HepG2 (cell line): Measurements from ENCODE around the gene XKR7. TPM values are rescaled to one million over a fixed set of nuclear protein-coding genes. Genes with fewer than 3 reads are reported as not detected.

Experiments
- BRCA1 ChIP-seq: sonication (generic); formaldehyde crosslinking; IDR thresholded peaks from 2 replicates; pipeline ENCODE4 v1.4.0; 2020; ENCODE audit warnings: missing genetic modification reagents
- CBX5 ChIP-seq: sonication (generic); formaldehyde crosslinking; IDR thresholded peaks from 2 replicates; pipeline ENCODE4 v1.4.0; 2020; ENCODE audit warnings: missing genetic modification reagents, borderline replicate concordance
- KLF15 ChIP-seq: sonication (generic); formaldehyde crosslinking; IDR thresholded peaks from 2 replicates; pipeline ENCODE4 v1.8.1; 2023; ENCODE audit warnings: borderline replicate concordance, mild to moderate bottlenecking, inconsistent platforms, missing genetic modification reagents, mixed read lengths
- KMT2A ChIP-seq: sonication (generic); formaldehyde crosslinking; IDR thresholded peaks from 2 replicates; pipeline ENCODE4 v1.4.0; 2020; ENCODE audit warnings: missing genetic modification reagents
- MTA3 ChIP-seq: sonication (generic); formaldehyde crosslinking; IDR thresholded peaks from 2 replicates; pipeline ENCODE4 v1.4.0; 2020; ENCODE audit warnings: missing genetic modification reagents
- NR2C2 ChIP-seq: sonication (generic); formaldehyde crosslinking; IDR thresholded peaks from 2 replicates; pipeline ENCODE4 v1.4.0; 2020; ENCODE audit warnings: missing genetic modification reagents, mild to moderate bottlenecking, moderate library complexity, borderline replicate concordance
- NR2F1 ChIP-seq, 2 experiments: fragments of 450-650 bp in 1 of 2; formaldehyde crosslinking in 1 of 2; IDR thresholded peaks; 2 replicates each; pipeline versions ENCODE4 v1.5.0 to v1.6.1; 2016 to 2020; ENCODE audit warnings: mild to moderate bottlenecking in 1 of 2, missing compliant biosample characterization in 1 of 2, missing genetic modification reagents in 1 of 2, moderate library complexity in 1 of 2
- RFXAP ChIP-seq: sonication (generic); formaldehyde crosslinking; IDR thresholded peaks from 2 replicates; pipeline ENCODE4 v1.4.0; 2020; ENCODE audit warnings: missing genetic modification reagents, borderline replicate concordance
- SMYD3 ChIP-seq: sonication (generic); formaldehyde crosslinking; IDR thresholded peaks from 2 replicates; pipeline ENCODE4 v1.8.1; 2023; ENCODE audit warnings: mild to moderate bottlenecking, missing genetic modification reagents
- ZNF30 ChIP-seq: sonication (generic); formaldehyde crosslinking; IDR thresholded peaks from 2 replicates; pipeline ENCODE4 v1.5.0; 2020; ENCODE audit warnings: mild to moderate bottlenecking, missing genetic modification reagents
- ZNF460 ChIP-seq: sonication (generic); formaldehyde crosslinking; IDR thresholded peaks from 2 replicates; pipeline ENCODE4 v1.5.1; 2020; ENCODE audit warnings: missing genetic modification reagents, mild to moderate bottlenecking, borderline replicate concordance
- polyA plus RNA-seq, 8 experiments: library from polyadenylated mRNA; depleted of rRNA in 3 of 8; stranded (reverse) in 7 of 8; unstranded in 1 of 8; fragments of >200 nt; fragmentation: Illumina TruSeq in 4 of 8; extraction: Trizol in 4 of 8; gene quantifications; 2 replicates each; pipeline versions ENCODE4 v1.2.1 to v1.2.3, GENCODE V29; 2011 to 2016; ENCODE audit warnings: low read depth in 4 of 8, missing spikeins in 1 of 8, mixed read lengths in 1 of 8; ENCODE audit not compliant: insufficient read depth in 1 of 8
- total RNA-seq, 5 experiments: library from RNA; depleted of rRNA; stranded (reverse); fragments of >200 nt; fragmentation: Illumina TruSeq; extraction: Trizol; gene quantifications; 2 replicates each; pipeline ENCODE4 v1.2.3, GENCODE V29; 2016; ENCODE audit warnings: low read depth in 1 of 5
- TF ChIP-seq, protein P1 (sequence below): sonication (generic); formaldehyde crosslinking; IDR thresholded peaks from 2 replicates; pipeline ENCODE4 v1.9.0; 2021; ENCODE audit warnings: mild to moderate bottlenecking, missing genetic modification reagents
- TF ChIP-seq, protein P2 (sequence below): sonication (generic); formaldehyde crosslinking; IDR thresholded peaks from 2 replicates; pipeline ENCODE4 v1.5.0; 2020; ENCODE audit warnings: mild to moderate bottlenecking, missing genetic modification reagents, borderline replicate concordance

XKR7 gene
- total and polyA plus RNA-seq, 2 of the 13 experiments (the other 11 are each of a cell fraction or from before 2014, with no cell fraction given), result not detected

DNA sequence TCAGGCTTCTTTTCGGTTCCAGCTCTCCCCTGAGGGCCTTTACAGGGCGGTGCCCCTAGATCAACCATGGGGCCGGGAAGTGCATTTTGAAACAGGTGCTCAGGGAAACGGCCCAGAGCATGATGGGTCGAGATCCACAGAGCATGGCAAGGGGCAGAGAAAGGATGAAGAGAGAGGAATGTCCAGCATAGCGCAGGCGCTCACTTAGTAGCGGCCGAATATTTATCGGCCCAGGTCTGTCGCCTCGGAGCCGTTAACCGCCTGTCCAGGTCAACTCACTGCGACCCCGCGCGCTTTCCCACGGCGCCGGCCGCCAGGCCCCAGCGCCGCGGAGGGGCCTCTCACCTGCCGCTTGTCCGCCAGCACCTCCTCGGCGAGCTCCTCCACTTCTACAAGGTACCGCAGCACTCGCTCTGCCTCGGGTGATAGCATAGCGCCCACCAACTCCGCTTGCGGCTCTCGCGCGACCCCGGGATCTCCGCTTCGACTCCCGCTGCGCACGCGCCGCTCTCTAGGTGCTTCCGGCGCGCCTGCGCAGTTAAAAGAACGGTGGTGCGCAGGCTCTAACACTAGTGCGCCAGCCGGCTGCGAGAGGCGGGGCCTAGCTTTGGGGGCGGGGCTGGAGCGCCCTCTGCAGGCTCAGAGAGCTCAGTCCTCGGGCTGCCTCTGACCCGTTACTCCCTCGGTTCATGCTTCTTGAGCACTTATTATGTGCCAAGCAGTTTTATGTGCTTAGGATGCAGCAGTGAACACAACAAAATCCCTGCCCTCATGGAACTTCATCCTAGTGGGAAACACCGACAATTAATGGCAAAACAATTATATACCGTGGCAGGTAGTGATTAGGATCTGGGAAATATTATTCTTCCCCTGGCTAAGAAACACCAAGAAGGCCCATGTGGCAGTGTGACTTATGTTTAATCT lies 16.2 kb upstream of the XKR7 start, which contains the start of gene PDRG1 (continued):
- TF ChIP-seq BRCA1 (CRISPR knock-in tag) (peak; percentile 98), MTA3 (CRISPR knock-in tag) (no peak), KLF15 (peak; percentile 87), RFXAP (CRISPR knock-in tag) (peak; percentile 95), NR2C2 (CRISPR knock-in tag) (peak; percentile 54; the same call in 1 of the 2 replicates), SMYD3 (peak; percentile 71; the same call in 1 of the 2 replicates), ZNF460 (CRISPR knock-in tag) (no peak), ZNF30 (CRISPR knock-in tag) (0 out of 2 replicates have a peak, but pooled peaks have one; percentile 76), NR2F1 (CRISPR knock-in tag; IDR thresholded peaks at IDR 0.05) (peak; percentile 1 to 17; a peak in 1 of 4 replicates), KMT2A (CRISPR knock-in tag) (peak; percentile 97), CBX5 (CRISPR knock-in tag) (peak; percentile 81; the same call in 1 of the 2 replicates)
- TF ChIP-seq, protein P1, sequence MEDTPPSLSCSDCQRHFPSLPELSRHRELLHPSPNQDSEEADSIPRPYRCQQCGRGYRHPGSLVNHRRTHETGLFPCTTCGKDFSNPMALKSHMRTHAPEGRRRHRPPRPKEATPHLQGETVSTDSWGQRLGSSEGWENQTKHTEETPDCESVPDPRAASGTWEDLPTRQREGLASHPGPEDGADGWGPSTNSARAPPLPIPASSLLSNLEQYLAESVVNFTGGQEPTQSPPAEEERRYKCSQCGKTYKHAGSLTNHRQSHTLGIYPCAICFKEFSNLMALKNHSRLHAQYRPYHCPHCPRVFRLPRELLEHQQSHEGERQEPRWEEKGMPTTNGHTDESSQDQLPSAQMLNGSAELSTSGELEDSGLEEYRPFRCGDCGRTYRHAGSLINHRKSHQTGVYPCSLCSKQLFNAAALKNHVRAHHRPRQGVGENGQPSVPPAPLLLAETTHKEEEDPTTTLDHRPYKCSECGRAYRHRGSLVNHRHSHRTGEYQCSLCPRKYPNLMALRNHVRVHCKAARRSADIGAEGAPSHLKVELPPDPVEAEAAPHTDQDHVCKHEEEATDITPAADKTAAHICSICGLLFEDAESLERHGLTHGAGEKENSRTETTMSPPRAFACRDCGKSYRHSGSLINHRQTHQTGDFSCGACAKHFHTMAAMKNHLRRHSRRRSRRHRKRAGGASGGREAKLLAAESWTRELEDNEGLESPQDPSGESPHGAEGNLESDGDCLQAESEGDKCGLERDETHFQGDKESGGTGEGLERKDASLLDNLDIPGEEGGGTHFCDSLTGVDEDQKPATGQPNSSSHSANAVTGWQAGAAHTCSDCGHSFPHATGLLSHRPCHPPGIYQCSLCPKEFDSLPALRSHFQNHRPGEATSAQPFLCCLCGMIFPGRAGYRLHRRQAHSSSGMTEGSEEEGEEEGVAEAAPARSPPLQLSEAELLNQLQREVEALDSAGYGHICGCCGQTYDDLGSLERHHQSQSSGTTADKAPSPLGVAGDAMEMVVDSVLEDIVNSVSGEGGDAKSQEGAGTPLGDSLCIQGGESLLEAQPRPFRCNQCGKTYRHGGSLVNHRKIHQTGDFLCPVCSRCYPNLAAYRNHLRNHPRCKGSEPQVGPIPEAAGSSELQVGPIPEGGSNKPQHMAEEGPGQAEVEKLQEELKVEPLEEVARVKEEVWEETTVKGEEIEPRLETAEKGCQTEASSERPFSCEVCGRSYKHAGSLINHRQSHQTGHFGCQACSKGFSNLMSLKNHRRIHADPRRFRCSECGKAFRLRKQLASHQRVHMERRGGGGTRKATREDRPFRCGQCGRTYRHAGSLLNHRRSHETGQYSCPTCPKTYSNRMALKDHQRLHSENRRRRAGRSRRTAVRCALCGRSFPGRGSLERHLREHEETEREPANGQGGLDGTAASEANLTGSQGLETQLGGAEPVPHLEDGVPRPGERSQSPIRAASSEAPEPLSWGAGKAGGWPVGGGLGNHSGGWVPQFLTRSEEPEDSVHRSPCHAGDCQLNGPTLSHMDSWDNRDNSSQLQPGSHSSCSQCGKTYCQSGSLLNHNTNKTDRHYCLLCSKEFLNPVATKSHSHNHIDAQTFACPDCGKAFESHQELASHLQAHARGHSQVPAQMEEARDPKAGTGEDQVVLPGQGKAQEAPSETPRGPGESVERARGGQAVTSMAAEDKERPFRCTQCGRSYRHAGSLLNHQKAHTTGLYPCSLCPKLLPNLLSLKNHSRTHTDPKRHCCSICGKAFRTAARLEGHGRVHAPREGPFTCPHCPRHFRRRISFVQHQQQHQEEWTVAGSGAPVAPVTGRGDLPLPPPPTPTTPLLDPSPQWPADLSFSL, result no peak
- TF ChIP-seq, protein P2, sequence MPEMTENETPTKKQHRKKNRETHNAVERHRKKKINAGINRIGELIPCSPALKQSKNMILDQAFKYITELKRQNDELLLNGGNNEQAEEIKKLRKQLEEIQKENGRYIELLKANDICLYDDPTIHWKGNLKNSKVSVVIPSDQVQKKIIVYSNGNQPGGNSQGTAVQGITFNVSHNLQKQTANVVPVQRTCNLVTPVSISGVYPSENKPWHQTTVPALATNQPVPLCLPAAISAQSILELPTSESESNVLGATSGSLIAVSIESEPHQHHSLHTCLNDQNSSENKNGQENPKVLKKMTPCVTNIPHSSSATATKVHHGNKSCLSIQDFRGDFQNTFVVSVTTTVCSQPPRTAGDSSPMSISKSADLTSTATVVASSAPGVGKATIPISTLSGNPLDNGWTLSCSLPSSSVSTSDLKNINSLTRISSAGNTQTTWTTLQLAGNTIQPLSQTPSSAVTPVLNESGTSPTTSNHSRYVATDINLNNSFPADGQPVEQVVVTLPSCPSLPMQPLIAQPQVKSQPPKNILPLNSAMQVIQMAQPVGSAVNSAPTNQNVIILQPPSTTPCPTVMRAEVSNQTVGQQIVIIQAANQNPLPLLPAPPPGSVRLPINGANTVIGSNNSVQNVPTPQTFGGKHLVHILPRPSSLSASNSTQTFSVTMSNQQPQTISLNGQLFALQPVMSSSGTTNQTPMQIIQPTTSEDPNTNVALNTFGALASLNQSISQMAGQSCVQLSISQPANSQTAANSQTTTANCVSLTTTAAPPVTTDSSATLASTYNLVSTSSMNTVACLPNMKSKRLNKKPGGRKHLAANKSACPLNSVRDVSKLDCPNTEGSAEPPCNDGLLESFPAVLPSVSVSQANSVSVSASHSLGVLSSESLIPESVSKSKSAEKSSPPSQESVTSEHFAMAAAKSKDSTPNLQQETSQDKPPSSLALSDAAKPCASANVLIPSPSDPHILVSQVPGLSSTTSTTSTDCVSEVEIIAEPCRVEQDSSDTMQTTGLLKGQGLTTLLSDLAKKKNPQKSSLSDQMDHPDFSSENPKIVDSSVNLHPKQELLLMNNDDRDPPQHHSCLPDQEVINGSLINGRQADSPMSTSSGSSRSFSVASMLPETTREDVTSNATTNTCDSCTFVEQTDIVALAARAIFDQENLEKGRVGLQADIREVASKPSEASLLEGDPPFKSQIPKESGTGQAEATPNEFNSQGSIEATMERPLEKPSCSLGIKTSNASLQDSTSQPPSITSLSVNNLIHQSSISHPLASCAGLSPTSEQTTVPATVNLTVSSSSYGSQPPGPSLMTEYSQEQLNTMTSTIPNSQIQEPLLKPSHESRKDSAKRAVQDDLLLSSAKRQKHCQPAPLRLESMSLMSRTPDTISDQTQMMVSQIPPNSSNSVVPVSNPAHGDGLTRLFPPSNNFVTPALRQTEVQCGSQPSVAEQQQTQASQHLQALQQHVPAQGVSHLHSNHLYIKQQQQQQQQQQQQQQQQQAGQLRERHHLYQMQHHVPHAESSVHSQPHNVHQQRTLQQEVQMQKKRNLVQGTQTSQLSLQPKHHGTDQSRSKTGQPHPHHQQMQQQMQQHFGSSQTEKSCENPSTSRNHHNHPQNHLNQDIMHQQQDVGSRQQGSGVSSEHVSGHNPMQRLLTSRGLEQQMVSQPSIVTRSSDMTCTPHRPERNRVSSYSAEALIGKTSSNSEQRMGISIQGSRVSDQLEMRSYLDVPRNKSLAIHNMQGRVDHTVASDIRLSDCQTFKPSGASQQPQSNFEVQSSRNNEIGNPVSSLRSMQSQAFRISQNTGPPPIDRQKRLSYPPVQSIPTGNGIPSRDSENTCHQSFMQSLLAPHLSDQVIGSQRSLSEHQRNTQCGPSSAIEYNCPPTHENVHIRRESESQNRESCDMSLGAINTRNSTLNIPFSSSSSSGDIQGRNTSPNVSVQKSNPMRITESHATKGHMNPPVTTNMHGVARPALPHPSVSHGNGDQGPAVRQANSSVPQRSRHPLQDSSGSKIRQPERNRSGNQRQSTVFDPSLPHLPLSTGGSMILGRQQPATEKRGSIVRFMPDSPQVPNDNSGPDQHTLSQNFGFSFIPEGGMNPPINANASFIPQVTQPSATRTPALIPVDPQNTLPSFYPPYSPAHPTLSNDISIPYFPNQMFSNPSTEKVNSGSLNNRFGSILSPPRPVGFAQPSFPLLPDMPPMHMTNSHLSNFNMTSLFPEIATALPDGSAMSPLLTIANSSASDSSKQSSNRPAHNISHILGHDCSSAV, result 0 out of 2 replicates have a peak, but pooled peaks have one; percentile 44
